Lung (tissue), 12 donors: Measurements from ENCODE around the gene GTPBP4. TPM values are rescaled to one million over a fixed set of nuclear protein-coding genes. Genes with fewer than 3 reads are reported as not detected.

Experiments
- ATAC-seq: fragments of 200-7000 bp; cut with Tn5 transposase; one replicate; pipeline ENCODE4 v1.9.1; 2020; ENCODE audit warnings: moderate number of reproducible peaks; ENCODE audit not compliant: insufficient read depth, low FRiP score
- DNase-seq, 3 donors: peaks; one replicate each; pipeline ENCODE4 v3.0.0-alpha.2; 2013 to 2017
- H3K27ac ChIP-seq, 2 donors: one replicate each; pipeline ENCODE4 v1.5.1; 2013; ENCODE audit warnings: mild to moderate bottlenecking in 2 of 2, moderate library complexity in 2 of 2, control low read depth in 1 of 2, inconsistent platforms in 1 of 2, low read depth in 1 of 2, low read length in 1 of 2
- H3K27me3 ChIP-seq, 3 donors: one replicate each; pipeline ENCODE4 v1.5.1; 2013; ENCODE audit warnings: low read length in 2 of 3; ENCODE audit not compliant: control insufficient read depth in 3 of 3, insufficient read depth in 3 of 3
- H3K36me3 ChIP-seq, 4 donors: one replicate each; pipeline ENCODE4 v1.5.1; 2013; ENCODE audit warnings: low read length in 4 of 4, mild to moderate bottlenecking in 1 of 4, moderate library complexity in 1 of 4; ENCODE audit not compliant: control insufficient read depth in 4 of 4, insufficient read depth in 4 of 4
- H3K4me1 ChIP-seq, 5 donors: one replicate each; pipeline ENCODE4 v1.5.1; 2013; ENCODE audit warnings: low read length in 5 of 5, mild to moderate bottlenecking in 2 of 5, moderate library complexity in 1 of 5; ENCODE audit not compliant: control insufficient read depth in 5 of 5, insufficient read depth in 5 of 5
- H3K4me3 ChIP-seq: one replicate; pipeline ENCODE4 v1.5.1; 2013; ENCODE audit warnings: mild to moderate bottlenecking, control low read depth, moderate library complexity
- H3K9ac ChIP-seq, 2 donors: one replicate each; pipeline ENCODE4 v1.5.1; 2013; ENCODE audit warnings: low read length in 2 of 2, control low read depth in 1 of 2; ENCODE audit not compliant: insufficient read depth in 1 of 2
- H3K9me3 ChIP-seq, 4 donors: one replicate each; pipeline ENCODE4 v1.5.1; 2013; ENCODE audit warnings: low read length in 3 of 4, mild to moderate bottlenecking in 1 of 4, moderate library complexity in 1 of 4; ENCODE audit not compliant: control insufficient read depth in 4 of 4, insufficient read depth in 3 of 4
- WGBS, 2 donors: extraction: QIAGEN DNeasy Blood & Tissue Kit; methylation state at CpG; one replicate each; pipeline ENCODE4 v1.1.7; 2013; 5-methylcytosine and 5-hydroxymethylcytosine counted together
- polyA plus RNA-seq, 2 donors: library from polyadenylated mRNA; stranded (reverse); fragments of 200-250 nt; gene quantifications; one replicate each; pipeline ENCODE4 v1.2.1, GENCODE V29; 2013
- total RNA-seq, 2 donors: library from RNA; depleted of rRNA in 1 of 2; stranded (reverse); fragments of >200 nt in 1 of 2; gene quantifications; one replicate each; pipeline ENCODE4 v1.2.1, GENCODE V29; 2014 to 2021
- TF ChIP-seq, protein P1 (sequence below): IDR thresholded peaks from 2 replicates; pipeline ENCODE4 v1.5.1; 2012; ENCODE audit warnings: mild to moderate bottlenecking; ENCODE audit errors: control extremely low read depth, extremely low read depth
- donor health status: control.
- donor health status: control.
- donor health status: Bipolar disorder and iron deficiency.
- donor health status: healthy.
- donor health status: DM: yes; HTN: yes; CAD: no.

The GTPBP4 gene
- total and polyA plus RNA-seq, 4 donors: 17.6 to 43.6 (median 39.1) TPM

DNA sequence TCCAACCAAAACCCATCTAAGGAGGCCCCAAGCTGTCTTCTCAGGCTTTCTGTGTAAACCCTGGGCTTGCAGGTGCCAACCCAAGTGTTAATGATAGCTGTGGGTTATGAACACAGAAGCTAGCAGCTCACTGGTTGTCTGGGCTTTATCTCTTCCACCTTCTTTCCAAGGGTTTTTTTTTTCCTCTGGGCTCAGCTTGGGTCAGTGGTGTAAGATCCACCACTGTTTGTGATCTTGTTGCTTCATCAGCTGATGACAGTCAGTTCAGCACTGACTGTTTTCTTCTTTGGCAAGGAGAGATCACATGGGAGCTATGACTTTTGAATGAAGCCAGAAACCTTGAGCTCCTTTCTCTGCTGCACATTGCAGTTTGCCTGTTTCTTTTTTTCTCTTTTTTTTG lies 4.6 kb downstream of the GTPBP4 start:
- H3K27me3 ChIP-seq: no peaks in the 10 kb centered on the region
- DNase-seq (no peak), ATAC-seq (no peak)
- H3K27ac ChIP-seq: no peak overlapping the region
- no peaks in the 10 kb centered on the region for H3K9me3 ChIP-seq
- H3K9ac ChIP-seq: no peak overlapping the region
- peaks cover 5 to 8% (median 6%) of the 10 kb centered on the region in 5 donors for H3K4me1 ChIP-seq
- H3K36me3 ChIP-seq: peaks cover 18 to 32% (median 26%) of the 10 kb centered on the region in 4 donors
- no peak overlapping the region for H3K4me3 ChIP-seq
- TF ChIP-seq, protein P1, sequence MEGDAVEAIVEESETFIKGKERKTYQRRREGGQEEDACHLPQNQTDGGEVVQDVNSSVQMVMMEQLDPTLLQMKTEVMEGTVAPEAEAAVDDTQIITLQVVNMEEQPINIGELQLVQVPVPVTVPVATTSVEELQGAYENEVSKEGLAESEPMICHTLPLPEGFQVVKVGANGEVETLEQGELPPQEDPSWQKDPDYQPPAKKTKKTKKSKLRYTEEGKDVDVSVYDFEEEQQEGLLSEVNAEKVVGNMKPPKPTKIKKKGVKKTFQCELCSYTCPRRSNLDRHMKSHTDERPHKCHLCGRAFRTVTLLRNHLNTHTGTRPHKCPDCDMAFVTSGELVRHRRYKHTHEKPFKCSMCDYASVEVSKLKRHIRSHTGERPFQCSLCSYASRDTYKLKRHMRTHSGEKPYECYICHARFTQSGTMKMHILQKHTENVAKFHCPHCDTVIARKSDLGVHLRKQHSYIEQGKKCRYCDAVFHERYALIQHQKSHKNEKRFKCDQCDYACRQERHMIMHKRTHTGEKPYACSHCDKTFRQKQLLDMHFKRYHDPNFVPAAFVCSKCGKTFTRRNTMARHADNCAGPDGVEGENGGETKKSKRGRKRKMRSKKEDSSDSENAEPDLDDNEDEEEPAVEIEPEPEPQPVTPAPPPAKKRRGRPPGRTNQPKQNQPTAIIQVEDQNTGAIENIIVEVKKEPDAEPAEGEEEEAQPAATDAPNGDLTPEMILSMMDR: no peak

DNA sequence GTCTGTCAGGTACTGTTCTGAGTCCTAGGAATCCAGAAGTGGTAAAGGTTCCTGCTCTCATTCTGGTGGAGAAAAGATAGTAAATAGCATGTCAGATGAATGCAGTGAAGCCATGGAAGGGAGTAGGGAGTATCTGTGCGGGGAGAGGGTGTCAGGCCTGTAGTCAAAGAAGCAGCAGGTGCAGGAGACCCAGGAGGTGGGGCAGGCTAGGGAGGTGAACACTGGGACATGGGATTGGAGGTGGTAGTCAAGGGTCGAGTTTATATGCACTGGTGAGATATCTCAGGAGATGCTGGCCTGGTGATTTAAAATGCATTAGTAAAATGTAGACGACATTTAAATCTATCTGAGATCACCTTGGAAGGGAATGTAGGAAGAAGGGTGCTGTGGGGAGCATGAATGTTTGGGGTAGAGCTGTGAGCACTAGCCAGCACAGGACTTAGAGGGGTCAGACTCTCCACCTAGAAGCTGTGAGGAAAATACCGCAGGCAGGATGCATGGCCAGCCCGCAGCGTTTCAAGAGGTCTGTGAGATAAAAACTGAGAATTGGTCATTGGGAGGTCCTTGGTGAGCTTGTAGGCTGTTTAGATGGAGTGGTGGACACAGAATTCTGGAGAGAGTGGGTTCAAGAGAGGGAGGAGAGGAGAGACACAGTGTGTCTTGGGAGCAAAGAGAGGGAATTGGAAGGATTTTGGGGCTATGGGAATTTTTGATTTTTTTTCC lies 6.8 kb downstream of the GTPBP4 start:
- H3K27me3 ChIP-seq: no peaks in the 10 kb centered on the region
- no peak for DNase-seq
- no peaks in the 10 kb centered on the region for H3K9me3 ChIP-seq
- H3K9ac ChIP-seq: no peak overlapping the region
- 94 to 95% methylated on average over 6 of the region's 6 CpGs for WGBS, 2 donors
- ATAC-seq: no peak
- no peaks in the 10 kb centered on the region for H3K4me1 ChIP-seq
- TF ChIP-seq, protein P1: no peak
- no peak overlapping the region for H3K27ac ChIP-seq
- peaks cover 28 to 46% (median 39%) of the 10 kb centered on the region in 4 donors for H3K36me3 ChIP-seq
- H3K4me3 ChIP-seq: no peak overlapping the region

DNA sequence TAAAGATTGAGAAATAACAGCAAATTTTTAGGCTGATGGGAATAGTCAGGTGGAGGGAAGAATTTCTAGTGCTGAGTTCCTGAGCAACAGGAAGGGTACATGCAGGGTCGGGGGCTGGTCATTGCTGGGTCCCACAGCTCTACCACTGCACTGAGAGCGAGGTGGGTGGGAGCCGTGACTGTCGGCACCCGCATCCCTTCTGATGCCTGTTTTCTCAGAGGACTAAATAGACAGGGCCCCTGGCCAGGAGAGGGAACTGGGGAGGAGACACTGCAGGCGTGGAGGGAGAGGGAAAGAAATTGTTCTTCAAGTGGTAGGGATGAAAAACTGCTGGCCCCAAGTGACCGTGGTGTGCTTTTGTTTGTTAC lies 7.3 kb downstream of the GTPBP4 start:
- ATAC-seq: no peak
- H3K27me3 ChIP-seq: no peaks in the 10 kb centered on the region
- WGBS, 2 donors: 95% methylated on average over 7 of the region's 7 CpGs
- no peaks in the 10 kb centered on the region for H3K9me3 ChIP-seq
- H3K4me3 ChIP-seq: no peak overlapping the region
- no peak overlapping the region for H3K27ac ChIP-seq
- no peak for DNase-seq
- no peaks in the 10 kb centered on the region for H3K4me1 ChIP-seq
- no peak overlapping the region for H3K9ac ChIP-seq
- peaks cover 30 to 50% (median 41%) of the 10 kb centered on the region in 4 donors for H3K36me3 ChIP-seq
- TF ChIP-seq, protein P1: no peak

DNA sequence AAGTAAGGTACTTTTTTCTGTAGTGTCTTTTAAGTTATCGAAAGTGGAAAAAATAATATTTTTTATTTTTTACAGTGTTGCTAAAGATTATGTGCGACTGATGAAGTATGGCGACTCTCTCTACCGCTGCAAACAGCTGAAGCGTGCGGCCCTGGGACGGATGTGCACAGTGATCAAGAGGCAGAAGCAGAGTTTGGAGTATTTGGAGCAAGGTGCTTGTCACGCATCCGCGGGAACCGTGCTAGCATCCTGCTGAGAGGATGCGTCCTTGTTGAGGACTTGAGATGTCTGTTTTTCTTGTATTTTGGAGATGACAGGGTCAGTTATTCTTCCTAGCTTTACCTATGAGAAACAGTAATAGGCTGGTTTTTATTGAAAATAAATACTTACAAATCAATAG lies 7.8 kb downstream of the GTPBP4 start:
- H3K36me3 ChIP-seq: peaks cover 32 to 52% (median 44%) of the 10 kb centered on the region in 4 donors
- TF ChIP-seq, protein P1: no peak

More for the DNA sequence above, 7.8 kb downstream of the GTPBP4 start:
- Histone ChIP-seq H3K9ac (no peak overlapping the region), H3K4me1 (no peaks in the 10 kb centered on the region), H3K4me3 (no peak overlapping the region), H3K27me3 (no peaks in the 10 kb centered on the region), H3K27ac (no peak overlapping the region), H3K9me3 (no peaks in the 10 kb centered on the region)
- DNase-seq (no peak), ATAC-seq (no peak)
- 97 to 98% methylated on average over 12 of the region's 12 CpGs for WGBS, 2 donors
